Frontal cortex (tissue), 4 donors: ENCODE results near the gene CYP4F12. TPM values are rescaled to one million over a fixed set of nuclear protein-coding genes. Genes with fewer than 3 reads are reported as not detected.

ENCODE experiments used
- DNase-seq, 2 donors: peaks; one replicate each; pipeline ENCODE4 v3.0.0; 2012; ENCODE audit warnings: low spot score in 2 of 2
- FAIRE-seq: peaks from 2 replicates; lab custom pipeline; 2012; peaks lifted over from hg19 to GRCh38; lab: Jason Lieb, UNC
- total RNA-seq: library from RNA; depleted of rRNA; stranded (reverse); fragments of >200 nt; gene quantifications from one replicate; pipeline ENCODE4 v1.2.3, GENCODE V29; 2014
- donor health status: control.
- donor health status: control.
- donor health status: control.

CYP4F12 gene, protein sequence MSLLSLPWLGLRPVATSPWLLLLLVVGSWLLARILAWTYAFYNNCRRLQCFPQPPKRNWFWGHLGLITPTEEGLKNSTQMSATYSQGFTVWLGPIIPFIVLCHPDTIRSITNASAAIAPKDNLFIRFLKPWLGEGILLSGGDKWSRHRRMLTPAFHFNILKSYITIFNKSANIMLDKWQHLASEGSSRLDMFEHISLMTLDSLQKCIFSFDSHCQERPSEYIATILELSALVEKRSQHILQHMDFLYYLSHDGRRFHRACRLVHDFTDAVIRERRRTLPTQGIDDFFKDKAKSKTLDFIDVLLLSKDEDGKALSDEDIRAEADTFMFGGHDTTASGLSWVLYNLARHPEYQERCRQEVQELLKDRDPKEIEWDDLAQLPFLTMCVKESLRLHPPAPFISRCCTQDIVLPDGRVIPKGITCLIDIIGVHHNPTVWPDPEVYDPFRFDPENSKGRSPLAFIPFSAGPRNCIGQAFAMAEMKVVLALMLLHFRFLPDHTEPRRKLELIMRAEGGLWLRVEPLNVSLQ
- 0.41 TPM for total RNA-seq

DNA sequence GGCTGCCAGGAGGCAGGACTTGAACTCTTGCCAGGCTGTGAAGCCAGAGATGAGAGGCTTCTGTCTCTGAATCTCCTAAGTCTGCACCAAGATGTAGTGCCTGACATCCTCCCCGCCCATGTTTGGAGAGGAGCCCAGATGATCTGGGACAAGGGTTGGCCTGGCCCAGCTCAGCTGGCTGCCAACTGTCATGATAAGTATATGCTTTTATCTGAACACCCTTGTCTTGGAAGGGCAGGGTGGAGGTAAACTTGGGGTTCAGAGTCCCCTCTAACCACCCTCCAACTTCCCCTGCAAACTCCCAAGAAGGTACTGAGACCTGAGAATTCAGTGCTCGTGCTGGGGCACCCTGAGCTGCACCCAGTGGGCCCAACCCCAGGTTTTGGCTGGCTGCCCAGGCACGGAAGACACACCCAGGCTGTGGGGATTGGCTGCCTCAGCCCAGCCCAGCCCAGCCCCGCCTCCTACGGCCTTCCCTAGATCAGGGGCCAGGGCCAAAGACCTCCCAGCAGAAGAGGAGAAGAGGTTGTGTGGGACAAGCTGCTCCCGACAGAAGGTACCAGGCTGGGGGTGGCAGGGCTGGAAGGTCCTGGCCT lies at the start of gene CYP4F12:
TSS of gene CYP4F12 (plus strand) at position 508 of the 596 bp plus-strand sequence. CDS start 443 bp downstream, outside the sequence.
- FAIRE-seq, result no peak

DNA sequence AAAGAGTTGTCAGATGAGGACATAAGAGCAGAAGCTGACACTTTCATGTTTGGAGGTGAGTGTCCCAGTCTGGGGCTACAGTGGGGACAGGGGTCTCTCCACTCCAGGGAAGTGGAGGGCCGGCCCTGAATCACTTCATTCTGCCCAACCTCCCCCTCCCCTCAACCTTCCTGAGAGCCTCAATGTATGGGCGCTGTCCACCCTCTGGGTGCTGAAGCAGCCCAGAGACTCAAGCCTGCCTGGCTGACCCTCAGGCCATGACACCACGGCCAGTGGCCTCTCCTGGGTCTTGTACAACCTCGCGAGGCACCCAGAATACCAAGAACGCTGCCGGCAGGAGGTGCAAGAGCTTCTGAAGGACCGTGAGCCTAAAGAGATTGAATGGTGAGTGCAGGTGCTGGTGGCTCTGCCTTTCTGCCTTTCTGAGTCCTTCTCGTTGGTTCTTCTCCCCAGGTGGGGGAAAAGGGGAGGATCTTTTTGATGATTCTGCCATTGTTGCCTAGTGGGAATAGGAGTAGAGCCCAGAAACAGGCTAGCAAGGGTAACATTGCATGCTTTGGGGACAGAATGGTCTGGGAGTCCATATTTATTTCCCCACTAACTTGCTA lies 49.1 kb upstream of the CYP4F12 start:
- no peak for FAIRE-seq
- no peak for DNase-seq

More for the DNA sequence above, at the start of gene CYP4F12:
- no peak for DNase-seq

DNA sequence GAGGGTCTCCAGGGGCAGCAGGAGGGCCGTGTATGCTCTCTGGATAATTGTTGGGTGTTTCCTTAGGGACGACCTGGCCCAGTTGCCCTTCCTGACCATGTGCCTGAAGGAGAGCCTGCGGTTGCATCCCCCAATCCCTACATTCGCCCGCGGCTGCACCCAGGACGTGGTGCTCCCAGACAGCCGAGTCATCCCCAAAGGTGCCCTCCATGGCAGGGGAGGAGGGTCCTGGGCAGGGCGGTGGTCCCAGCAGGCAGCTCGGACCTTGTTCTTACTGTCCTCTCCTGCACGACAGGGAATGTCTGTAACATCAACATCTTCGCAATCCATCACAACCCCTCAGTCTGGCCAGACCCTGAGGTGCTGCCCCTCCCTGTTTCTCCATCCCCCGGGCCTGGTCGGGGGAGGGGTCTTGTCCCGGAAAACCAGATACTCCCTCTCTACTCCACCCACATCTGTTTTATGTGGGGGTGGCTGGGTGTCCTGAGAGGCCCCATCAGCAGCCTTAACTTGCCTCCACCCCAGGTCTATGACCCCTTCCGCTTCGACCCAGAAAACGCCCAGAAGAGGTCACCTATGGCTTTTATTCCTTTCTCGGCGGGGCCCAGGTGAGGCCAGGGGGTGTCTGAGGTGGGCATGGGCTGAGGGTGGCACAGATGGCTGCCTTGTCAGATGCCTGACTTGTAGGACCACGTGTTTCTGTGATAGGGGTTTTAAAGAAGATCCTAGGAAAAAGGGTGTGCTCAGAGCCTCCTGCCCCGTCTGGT lies 44.5 kb upstream of the CYP4F12 start:
- no peak for DNase-seq

DNA sequence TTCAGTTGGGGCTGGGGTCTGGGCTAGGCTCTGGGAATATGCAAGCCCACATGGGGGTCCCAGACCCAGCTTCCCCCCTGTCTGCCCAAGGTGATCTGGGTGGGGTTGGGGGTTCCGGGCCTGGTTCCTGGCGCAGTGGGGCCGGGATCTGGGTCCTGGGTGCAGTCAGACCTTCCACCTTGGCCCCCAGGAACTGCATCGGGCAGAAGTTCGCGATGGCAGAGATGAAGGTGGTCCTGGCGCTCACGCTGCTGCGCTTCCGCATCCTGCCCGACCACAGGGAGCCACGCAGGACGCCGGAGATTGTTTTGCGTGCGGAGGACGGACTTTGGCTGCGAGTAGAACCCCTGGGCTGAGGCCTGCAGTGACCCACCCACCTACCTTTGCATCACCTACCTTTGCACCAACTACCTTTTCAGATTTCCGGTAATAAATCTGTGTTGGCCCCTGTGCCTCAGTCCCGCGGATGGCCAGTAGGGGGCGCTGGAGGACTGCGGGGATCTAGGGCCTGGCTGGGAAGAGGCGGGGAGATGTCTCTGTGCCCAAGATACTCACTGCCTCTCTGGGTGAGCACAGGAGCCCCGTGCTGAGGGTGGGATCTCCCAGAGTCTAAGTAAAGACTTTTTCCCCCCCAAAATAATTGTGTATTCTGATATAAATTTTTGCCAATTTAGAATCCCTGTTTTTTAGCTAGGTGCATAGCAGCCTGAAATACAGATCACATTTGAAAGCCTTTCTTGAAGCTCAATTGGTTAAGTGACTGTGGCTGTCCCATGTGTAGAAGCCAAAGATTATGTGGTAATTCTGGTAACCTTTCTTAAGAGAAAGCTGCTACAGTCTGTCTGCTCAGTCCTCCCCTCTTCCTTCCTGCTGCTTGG lies 43.6 kb upstream of the CYP4F12 start:
- FAIRE-seq (no peak), DNase-seq (peak; percentile 56 to 75)

More for the DNA sequence above, 44.5 kb upstream of the CYP4F12 start:
- FAIRE-seq, result no peak

DNA sequence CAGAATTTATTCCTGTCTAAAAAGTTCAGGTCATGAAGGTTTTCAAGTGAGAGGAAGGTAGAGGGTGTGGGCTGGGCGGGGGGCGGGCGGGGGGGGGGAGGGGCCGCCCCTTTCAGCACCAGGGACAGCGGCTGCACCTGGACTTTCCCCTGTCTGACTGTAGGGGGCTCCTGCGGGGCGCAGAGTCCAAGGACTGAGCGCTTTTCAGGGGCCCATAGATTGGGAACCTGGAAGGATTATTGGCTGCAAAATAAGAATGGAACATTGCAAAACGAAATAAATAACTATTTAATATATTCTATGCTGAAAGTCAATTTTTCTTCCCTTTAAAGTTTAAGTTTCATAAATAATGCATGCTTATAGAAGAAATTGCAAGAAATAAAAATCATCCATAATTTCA lies 41.1 kb upstream of the CYP4F12 start:
- FAIRE-seq (no peak), DNase-seq (no peak)

DNA sequence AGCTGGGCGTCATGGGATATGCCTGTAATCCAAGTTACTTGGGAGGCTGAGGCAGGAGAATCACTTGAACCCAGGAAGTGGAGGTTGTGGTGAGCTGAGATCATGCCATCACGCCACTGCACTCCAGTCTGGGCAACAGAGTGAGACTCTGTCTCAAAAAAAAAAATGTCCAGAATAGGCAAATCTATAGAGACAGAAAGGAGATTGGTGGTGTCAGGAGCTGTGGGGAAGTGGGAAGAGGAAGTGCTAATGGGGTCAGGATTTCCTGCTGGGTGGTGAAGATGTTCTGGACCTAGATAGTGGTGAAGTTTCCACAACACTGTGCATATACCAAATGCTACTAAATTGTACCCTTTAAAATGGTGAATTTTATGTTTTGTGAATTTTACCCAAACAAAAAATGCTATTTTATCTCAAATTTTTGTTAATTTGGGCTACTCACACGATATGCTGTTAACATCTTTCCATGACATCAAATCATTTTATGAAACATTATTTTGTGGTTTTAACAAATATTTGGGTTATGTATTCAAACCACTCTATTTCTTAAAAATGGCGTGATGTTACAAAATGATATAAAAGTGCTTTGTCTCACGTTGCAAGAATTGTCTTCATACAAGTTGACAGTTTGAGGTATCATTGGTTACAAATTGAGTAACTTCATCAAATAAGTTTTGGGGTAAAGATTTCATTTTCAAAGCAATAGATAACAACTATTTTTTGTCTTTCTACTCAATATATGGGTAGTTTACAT lies 39.6 kb upstream of the CYP4F12 start:
- DNase-seq (no peak), FAIRE-seq (no peak)

DNA sequence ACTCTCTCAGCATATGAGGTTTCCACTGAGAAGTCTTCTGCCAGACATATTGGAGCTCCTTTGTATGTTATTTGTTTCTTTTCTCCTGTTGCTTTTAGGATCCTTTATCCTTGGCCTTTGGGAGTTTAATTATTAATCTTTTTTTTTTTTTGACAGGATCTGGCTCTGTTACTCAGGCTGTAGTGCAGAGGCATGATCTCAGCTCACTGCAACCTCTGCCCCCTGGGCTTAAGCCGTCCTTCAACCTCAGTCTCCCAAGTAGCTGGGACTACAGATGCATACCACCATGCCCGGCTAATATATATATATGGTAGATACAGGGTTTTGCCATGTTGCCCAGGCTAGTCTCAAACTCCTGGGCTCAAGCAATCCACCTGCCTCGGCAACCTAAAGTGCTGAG lies 38.8 kb upstream of the CYP4F12 start:
- no peak for FAIRE-seq

DNA sequence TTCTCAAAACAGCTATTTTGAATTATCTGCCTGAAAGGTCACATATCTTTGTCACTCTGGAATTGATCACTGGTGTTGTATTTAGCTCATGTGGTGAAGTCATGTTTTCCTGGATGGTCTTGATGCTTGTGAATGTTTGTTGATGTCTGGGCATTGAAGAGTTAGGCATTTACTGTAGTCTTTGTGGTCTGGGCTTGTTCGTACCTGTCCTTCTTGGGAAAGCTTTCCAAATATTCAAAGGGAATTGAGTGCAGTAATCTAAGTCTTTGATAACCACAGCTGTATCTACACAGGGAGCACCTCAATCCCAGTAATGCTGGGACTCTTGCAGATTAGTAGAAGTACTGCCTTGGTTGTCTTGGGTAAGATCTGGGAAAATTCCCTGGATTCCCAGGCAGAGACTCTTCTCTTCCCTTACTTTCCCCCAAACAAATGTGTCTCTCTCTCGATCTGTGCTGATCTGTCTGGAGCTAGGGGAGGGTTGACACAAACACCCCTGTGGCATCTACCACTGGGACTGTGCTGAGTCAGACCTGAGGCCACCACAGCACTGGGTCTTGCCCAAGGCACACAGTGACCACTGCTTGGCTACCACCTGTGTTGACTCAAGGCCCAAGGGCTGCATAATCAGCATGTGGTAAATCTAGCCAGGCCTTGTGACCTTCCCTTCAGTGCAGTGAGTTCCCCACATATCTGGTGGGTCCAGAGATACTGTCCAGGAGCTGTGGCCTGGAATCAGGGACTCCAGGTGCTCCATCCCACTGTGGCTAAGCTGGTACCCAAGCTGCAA lies 37.7 kb upstream of the CYP4F12 start:
- DNase-seq (no peak), FAIRE-seq (no peak)

More for the DNA sequence above, 38.8 kb upstream of the CYP4F12 start:
- DNase-seq, result no peak

DNA sequence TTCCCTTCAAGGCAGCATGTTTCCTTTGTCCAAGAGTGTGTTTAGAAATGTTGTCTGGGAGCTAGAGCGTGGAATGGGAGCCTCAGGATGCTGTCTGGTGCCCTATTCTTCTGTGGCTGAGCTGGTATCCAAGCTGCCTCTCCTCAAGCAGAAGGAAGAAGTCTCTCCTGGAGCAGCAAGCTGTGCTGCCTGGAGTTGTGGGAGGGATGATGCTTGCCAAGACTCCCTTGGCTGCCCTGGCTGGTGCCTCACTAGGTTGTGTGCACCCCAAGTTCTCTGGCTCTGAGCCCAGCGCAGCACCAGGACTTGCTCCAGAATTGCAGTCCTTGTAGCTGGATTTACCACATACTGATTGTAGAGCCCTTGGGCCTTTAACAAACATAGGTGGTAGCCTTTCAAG lies 36.9 kb upstream of the CYP4F12 start:
- FAIRE-seq (no peak), DNase-seq (no peak)

DNA sequence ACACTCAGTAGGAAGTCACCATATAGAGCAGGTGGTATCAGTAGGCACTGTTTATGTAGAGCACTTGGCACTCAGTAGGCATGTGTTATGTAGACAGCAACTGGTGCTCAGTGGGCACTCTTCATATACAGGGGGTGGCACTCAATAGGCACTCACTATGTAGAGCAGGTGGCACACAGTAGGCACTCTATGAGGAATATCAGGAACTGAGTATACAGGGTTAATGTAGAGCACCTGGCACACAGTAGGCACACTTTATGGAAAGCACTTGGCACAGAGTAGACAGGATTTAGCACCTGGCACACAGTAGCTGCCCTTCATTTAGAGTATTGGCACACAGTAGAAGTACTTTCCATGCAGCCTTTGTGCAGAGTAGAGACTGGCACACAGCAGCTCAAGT lies 33.3 kb upstream of the CYP4F12 start:
- DNase-seq (no peak), FAIRE-seq (no peak)

DNA sequence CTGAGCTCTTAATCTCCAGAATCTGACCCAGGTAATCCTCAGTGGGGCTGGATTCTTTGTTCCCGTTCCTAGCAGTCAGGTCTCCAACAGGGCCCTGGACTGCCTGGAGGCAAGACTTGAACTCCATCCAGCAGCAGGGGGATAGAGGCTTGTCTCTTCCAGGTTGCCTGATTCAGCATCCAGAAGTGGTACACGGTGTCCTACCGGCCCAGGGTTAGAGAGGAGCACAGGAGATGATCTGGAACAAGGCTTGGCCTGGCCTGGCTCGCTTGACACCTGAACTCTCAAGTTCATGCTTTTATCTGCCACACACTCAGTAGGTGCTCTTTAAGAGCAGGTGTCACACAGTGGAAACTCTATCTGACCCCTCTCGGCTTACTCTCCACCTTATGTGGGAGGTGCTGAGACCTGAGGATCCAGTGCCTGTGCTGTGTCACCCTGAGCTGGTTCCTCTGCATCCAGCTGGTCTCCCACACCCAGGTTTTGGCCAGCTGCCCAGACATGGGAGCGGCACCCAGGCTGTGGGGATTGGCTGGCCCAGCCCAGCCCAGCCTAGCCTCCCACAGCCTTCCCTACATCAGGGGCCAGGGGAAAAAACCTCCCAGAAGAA lies 32.5 kb upstream of the CYP4F12 start, which contains the start of gene CYP4F3:
TSS of gene CYP4F3 (plus strand) at position 604 of the 610 bp plus-strand sequence. CDS start 519 bp downstream, outside the sequence.
- DNase-seq (peak in 1 of 2 donors; percentile 39), FAIRE-seq (no peak)

DNA sequence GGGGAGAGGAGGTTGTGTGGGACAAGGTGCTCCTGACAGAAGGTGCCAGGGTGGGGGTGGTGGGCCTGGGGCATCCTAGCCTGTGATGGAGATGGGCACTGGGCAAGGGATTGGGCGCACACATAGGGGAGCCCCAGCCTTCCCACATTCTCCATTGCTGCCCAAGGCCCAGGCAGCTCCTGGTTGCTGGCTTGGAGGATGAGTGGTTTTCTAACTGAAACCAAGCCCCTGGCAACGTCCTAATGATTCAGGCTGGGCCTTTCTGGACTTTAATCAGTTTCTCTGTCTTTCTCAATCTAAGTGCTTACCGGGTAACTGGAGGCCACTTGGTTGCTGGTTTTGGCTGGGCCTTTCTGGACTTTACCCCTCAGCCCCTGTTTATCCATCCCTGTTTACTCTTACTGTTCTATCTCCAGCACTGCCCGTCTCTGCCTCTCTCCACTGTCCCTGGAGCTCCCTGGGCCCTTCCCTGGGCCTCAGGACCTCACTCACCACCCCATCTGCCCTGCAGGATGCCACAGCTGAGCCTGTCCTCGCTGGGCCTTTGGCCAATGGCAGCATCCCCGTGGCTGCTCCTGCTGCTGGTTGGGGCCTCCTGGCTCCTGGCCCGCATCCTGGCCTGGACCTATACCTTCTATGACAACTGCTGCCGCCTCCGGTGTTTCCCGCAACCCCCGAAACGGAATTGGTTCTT lies 31.8 kb upstream of the CYP4F12 start:
- FAIRE-seq, result no peak
- DNase-seq, result no peak

DNA sequence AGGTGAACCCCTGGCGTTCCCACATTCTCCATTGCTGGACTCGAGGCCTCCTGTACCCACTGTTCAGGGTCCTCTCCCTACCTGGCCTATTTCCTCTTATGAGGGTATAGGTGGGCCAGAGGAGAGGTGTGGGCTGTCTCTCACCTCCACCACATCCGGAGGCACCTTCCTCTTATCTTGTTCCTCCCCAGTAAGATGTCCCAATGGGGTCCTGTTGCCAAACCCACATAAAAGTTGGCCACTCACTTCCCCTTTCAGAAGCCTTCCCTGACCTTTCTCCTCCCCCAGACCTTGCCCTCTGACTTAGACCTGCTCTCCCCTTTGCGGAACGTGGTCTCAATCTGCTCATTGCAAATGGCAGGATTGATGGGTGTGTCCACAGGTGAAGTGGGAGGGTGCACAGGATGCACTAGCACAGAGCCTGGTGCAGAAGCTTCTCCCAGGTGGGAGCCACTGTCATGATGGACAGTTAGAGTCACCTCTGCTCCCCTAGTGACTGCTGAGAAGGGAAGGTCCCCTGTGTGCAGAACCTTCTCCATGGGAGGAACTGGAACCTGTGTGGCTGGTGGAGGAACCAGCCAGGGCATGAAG lies 30.9 kb upstream of the CYP4F12 start:
- DNase-seq (no peak), FAIRE-seq (no peak)

DNA sequence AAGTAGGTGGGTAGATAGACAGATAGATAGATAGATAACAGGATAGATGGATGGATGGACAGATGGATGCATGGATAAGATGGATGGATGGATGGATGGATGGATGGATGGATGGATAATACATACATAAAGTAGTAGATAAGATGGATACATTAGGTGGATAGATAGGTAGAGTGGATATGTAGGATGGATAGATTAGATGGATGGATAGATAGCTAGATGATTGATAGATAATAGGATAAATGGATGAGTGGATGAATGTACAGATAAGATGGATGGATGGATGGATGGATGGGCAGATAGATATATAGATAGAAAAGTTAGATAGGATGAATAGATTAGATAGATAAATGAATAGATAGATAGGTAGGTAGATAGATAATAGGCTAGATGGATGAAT lies 30.1 kb upstream of the CYP4F12 start:
- FAIRE-seq (no peak), DNase-seq (no peak)

DNA sequence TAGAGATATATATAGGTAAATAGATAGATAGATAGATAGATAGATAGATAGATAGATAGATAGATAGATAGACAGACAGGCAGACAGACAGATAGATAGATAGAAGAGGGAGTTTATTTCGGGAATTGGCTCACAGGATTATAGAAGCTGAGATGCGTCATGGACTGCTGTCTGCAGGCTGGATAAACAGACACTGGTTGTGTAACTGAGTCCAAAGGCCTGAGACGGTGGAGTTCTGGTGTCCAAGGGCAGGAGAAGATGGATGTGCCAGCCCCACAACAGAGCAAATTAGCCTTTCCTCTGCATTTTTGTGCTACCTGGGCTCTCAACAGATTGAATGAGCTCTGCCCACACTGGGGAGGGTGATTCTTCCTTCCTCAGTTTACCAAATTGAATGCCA lies 29.5 kb upstream of the CYP4F12 start:
- FAIRE-seq (no peak), DNase-seq (no peak)

DNA sequence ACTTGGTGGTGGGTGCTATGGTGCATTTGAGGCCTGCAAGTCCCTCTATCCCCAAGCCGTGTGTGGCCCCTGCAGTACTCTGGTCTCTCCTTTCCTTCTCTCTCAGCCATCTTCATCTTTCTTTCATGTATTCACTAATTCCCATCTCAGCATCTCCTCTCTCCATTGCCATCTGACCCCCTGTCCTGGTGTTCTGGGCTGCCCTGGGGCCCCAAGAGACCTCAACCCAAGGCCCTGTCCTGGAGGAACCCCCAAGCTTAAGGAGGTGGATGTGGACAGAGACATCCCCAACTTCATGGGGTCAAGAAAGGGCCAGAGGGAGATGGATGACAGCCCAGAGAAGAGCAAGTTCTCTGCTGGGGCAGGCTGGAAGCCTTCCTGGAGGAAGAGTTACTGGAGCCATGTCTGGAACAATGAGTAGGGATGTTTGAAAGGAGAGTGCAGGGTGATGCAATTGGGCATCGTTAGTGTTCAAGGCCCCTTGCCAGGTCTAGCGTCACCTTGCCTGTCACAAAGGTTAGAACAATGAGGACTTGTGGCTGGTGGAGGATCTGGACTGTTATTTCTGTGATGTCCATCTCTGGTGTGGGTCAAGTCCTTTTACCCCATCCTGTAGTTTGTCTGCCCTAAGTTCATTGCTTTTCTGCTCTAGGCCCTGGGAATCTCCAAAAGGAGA lies 28.7 kb upstream of the CYP4F12 start:
- FAIRE-seq (no peak), DNase-seq (no peak)
